ENCODE measurements around the gene COL6A3.

DNA sequence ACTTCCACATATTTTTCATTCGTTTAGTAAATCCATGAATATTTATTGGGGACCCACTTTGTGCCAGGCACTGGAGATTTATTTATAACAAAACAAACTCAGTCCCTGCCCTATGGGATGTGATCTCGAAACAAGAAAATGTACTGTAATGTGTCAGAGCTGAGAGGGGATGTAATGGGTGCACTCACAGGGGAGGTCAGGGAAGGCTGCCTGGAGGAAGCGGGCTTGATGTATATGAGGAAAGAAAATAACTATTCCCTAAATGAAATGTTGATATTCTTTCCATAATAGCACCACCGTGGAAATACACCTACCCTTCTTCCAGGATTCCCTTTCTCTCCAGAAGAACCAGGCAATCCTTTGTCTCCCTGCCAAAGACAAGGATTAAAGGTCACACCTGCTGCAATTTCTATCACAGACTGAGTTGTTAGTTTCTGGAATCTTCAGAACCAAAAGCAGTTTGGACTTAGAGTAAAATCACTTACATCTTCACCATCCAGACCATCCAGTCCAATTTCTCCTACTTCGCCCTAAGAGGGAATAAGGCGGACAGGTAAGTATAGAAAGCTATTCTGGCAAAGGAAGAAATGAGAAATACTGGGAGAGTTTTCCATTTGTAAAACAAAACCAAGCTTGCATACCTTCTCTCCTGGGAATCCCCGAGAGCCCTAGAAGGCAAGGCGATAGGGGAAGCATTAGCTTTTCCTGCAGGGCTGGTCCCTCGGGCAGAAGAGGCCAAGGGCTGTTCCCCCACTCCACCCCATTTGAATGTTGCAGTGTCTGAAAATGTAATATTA lies 55.0 kb downstream of the COL6A3 start:
- no peak for TF ChIP-seq EZH2 (IDR thresholded peaks at IDR 0.05; ENCODE audit: low read depth)
- no peak for TF ChIP-seq CTCF (conservative IDR thresholded peaks at IDR 0.05)

Data from PC-9 (cell line).